Liver (tissue), 3 donors: ENCODE data around the gene ATG16L1.

Experiments used
- CTCF ChIP-seq: fragments of 150-350 bp; IDR thresholded peaks from 2 replicates; pipeline ENCODE4 v1.5.1; 2017; ENCODE audit warnings: improper control_type of control experiment, low read depth, low read length; ENCODE audit not compliant: missing input control
- EGR1 ChIP-seq, 2 donors: IDR thresholded peaks; 2 replicates each; pipeline ENCODE4 v1.6.1; 2016 to 2018; ENCODE audit warnings: antibody characterized with exemption in 2 of 2, low read depth in 2 of 2
- FOXA1 ChIP-seq: IDR thresholded peaks from 2 replicates; pipeline ENCODE4 v1.6.1; 2016; ENCODE audit warnings: antibody characterized with exemption
- GABPA ChIP-seq, 2 donors: IDR thresholded peaks in 1 of 2; conservative IDR thresholded peaks in 1 of 2; 2 replicates each; pipeline ENCODE4 v1.6.1; 2016; ENCODE audit warnings: antibody characterized with exemption in 2 of 2, mild to moderate bottlenecking in 1 of 2, moderate library complexity in 1 of 2
- JUND ChIP-seq, 2 donors: IDR thresholded peaks; 2 replicates each; pipeline ENCODE4 v1.6.1; 2016; ENCODE audit warnings: antibody characterized with exemption in 2 of 2
- MAX ChIP-seq: IDR thresholded peaks from 2 replicates; pipeline ENCODE4 v1.6.1; 2016; ENCODE audit warnings: antibody characterized with exemption
- SP1 ChIP-seq: IDR thresholded peaks from 2 replicates; pipeline ENCODE4 v1.6.1; 2018; ENCODE audit warnings: antibody characterized with exemption, mild to moderate bottlenecking
- TAF1 ChIP-seq: conservative IDR thresholded peaks from 2 replicates; pipeline ENCODE4 v1.6.1; 2016; ENCODE audit warnings: antibody characterized with exemption, mild to moderate bottlenecking
- YY1 ChIP-seq: IDR thresholded peaks from 2 replicates; pipeline ENCODE4 v1.6.1; 2016; ENCODE audit warnings: antibody characterized with exemption, mild to moderate bottlenecking
- ZBTB33 ChIP-seq: IDR thresholded peaks from 2 replicates; pipeline ENCODE4 v1.6.1; 2016; ENCODE audit warnings: antibody characterized with exemption
- donor health status: healthy.
- donor health status: healthy.

- TF ChIP-seq CTCF (no peak), MAX (no peak), GABPA (IDR thresholded peaks at IDR 0.05 in 1 of 2, conservative IDR thresholded peaks at IDR 0.05 in 1 of 2) (no peak), YY1 (no peak), FOXA1 (no peak), ZBTB33 (no peak), TAF1 (no peak), EGR1 (IDR thresholded peaks at IDR 0.05; ENCODE audit: low read depth in 2 of 2) (no peak), SP1 (no peak), JUND (IDR thresholded peaks at IDR 0.05) (no peak)
Observed at GRCh38 chr2:233204286-233204936, 47.1 kb upstream of the ATG16L1 start.
